ENCODE data around the gene NXPH3.
"Not testable (repeated sequence)": the region's sequence is repeated elsewhere in the genome, so short reads cannot be mapped to it uniquely, and the experiment has no call there.

NXPH3 gene

DNA sequence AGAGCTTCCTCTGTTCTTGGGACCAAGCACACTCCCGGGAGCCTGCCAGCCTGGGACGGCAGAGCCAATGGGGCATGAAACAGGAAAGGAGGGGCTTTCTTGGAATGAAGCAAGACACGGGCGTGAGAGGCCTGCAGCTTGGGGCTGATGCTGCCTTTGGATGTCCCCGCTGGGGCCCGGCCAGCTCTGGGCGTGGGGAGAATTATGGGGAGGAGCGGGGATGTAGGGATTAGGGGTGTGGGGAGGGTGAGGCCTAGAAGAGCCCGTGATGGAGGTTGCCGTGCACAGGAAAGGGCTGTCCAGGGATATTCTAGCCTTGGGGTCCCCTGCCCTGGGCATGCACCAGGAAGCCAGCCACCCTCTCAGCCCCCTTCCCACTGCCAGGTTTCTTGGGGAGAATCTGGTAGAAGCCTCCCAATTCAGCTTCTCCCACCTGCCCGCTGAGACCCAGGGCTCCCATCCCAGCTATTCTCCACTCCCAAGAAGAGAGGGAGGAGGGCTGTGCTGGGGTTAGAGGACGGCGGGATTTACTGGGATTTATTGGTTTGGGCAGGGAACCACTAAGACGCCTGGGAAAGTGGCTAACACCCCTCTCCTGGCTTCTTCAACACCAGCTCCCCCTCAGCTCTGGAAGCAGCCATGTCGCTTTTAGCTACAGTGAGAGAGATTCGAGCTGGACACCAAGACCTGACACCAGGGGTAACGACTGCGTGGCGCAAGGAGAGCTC, 20.0 kb upstream of the NXPH3 start:
- DNase-seq, result no peak

DNA sequence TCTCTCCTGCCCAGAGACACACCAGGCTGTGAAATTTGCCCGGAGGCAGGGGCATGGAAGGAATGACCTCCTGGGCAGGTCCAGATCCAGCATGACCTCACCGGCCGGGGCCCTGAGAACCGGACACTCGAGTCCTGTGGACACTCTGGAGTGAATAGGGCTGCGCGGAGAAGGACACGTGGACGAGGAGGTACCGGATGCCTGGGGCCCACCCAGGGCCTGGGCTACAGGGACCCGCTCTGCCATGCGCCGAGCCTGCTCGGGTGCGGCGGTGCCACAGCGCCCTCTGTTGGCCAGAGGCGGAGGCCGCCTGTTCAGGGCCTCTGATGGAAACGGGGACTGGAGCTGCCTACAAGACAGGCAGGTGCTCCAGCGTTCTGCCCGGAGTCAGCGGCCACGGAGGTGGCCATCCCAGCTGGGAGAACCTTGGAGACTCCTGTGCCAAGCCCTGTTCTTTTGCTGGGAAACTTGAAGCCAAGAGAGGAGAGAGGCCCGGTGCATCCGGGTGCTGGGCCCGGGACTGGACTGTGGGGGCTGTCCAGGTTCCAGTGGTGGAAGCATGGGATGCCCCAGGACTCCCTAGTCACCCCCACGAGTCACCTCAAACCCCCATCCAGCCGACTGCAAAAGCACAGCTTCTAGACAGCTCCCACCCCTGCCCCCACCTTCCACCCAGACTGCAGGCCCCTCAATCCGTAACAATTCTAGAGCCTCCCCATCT, 19.3 kb upstream of the NXPH3 start:
- DNase-seq, result peak; percentile 77

GRCh38 chr17:49557312-49558024, 18.2 kb upstream of the NXPH3 start:
- DNase-seq, result peak; percentile 80

GRCh38 chr17:49564638-49565037, 11.0 kb upstream of the NXPH3 start:
- DNase-seq, result no peak

- peak; percentile 86 for DNase-seq
Measured at GRCh38 chr17:49565948-49566491, 9.7 kb upstream of the NXPH3 start.

DNA sequence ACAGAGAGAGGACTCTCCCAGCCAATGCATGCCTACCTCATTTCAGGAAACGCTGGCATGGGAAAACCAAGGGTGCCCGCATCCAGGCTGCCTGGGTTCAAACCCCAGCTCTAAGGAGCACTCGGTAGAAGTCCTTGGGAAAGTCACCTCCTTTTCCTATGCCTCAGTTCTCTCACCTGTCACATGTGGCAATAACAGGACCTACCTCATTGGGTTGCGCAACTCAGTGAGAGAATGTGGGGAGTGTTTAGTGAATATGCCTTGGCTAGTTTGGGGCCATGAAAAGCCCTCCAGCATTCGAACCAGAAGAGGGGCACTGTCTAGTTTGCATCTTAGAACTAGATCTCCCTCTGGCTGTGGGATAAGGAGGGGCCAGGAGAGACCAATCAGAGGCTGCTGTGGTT, 9.0 kb upstream of the NXPH3 start:
- DNase-seq, result no peak

DNA sequence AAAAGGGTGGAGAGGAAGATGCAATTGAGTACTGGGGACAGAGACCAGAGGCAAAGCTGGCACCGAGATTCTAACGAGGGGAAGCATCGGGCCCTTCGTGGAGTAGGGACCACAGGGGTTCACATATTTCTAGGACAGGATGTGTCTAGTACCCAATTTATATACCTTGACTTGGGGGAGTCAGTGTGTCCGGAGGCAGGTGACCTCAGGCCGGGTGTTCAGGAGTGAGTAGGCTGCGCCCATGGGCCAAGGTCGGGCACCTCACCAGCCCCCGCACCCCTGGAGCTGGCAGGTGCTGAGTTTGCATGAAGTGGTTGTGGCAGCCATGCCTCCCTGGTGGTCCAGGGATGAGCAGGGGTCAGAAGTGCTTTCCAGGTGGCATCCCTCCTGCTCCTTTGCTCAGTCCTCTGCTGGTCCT, 8.6 kb upstream of the NXPH3 start:
- no peak for DNase-seq

DNA sequence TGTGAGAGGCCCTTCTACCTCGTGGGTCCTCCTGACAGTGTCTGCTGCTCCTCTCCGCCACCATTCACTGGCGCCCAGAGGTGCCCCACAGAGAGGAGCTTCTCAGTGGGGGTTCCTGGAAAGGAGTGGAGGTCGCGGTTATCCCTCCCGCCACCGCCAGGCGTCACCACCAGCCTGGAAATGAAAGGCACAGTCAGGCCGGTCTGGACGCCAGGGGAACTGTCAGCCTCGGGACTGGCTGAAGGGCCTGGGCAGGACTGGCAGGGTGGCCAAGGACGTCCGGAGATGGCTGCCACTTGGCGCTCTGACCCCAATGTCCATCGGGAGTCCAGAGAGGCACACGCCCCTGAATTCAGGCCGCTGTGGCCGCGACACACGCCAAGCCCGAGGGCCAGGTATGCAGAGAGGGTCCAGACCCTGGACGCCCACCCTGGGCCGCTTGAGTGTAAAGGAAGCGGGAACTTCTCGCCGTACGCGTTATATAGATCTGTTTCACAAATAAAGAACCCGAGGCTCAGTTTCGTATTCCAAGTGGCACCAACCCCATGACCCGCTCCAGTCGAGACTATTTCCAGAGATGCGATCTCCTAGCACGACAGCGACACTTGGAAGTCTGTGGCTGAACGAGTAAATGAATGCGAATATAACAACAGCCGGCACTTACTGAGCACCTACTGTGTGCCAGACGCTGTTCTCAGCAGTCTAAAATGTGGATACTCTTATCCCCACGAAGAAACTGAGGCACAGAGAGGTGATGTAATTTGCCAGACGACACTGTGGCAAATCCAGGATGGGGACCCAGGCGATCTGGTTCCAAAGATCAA, 7.6 kb upstream of the NXPH3 start:
- peak; percentile 73 for DNase-seq

GRCh38 chr17:49568695-49569047, 7.0 kb upstream of the NXPH3 start:
- not testable (repeated sequence) for DNase-seq

DNA sequence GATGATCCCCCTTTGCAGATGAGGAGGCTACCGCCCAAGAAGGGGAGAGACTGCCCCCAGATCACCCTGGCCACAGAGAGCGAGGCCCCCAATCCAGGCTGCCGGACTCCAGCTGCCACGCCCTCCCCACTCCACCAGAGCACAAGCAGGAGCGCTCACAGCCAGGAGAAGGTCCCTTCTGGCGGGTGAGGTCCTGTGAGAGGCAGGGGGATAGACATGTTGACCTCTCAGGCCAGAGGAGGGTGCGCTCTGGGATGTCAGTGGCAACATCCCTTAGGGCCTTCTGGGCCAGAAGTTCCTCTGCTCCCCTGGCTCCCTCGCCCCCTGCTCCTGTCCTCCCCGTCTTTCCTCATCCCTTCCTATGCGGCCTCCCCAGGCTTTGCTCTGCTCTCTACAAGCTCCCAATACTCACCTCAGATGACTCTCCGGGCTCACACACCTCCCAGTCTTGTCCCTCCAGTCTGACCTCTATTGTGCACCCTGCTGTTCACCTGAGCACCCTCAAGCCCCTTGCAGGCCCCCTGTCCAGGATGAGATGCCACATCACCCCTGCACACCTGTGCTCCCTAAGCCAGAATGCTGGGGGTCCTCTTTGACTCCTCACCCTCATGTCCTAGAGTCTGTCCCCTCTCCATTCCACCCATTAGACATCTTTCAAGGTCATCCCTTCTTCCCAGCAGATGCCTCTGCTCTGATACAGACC, 5.0 kb upstream of the NXPH3 start:
- no peak for DNase-seq

DNA sequence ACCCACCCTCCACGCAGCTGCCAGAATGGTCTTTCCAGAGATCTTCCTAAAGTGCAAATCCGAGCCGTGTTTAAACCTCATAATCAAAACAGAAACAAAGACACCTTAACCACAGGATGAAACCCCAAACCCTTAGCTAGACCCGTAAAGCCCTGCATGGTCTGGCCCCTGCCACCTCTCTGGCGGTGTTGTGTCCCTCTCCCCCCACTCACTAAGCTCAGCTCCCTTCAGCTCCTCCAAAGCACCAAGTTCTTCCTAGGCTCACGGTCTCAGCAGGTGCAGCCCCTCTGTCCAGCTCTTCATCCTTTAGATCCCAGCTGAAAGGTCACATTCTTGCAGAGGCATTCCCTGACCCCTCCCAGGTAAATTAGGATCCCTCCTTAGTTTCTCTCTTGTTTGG, 4.4 kb upstream of the NXPH3 start:
- DNase-seq, result no peak

DNA sequence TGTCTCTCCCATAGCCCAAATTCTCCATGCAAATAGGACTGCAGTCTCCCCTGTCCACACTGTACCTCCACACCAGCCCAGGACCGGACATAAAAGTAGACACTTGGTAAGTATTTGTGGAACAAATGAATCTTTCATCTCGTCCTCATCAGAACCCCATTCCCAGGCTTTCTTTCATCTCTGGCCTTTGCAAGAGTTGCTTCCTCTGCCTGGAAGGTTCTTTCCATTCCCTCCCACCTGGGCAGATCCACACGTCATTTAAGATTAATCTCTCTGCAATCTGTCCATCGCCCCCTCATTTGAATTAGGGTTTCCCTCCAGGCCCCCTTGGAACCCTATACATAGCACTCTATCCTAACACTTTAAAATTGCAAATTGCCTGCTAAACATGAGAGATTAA, 3.9 kb upstream of the NXPH3 start:
- DNase-seq, result no peak

DNA sequence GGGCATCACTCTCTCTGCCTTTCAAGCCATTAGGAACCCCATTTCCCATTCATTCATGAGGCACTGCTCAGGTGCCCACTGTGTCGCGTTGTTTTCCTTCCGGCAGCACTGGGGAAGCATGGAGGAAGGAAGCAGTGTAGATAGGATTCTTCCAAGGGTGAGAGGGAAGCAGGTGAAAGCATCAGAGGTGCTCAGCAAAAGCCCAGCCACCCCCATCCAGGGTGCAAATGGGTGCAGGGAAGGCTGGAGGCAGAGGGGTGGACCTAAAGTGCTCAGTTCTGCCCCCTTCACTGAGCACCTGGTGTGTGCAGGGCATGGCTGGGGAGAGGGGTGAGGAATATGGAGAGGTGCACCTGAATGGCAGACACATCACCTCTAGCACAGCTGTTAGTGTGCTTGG, 3.4 kb upstream of the NXPH3 start:
- DNase-seq, result no peak

DNA sequence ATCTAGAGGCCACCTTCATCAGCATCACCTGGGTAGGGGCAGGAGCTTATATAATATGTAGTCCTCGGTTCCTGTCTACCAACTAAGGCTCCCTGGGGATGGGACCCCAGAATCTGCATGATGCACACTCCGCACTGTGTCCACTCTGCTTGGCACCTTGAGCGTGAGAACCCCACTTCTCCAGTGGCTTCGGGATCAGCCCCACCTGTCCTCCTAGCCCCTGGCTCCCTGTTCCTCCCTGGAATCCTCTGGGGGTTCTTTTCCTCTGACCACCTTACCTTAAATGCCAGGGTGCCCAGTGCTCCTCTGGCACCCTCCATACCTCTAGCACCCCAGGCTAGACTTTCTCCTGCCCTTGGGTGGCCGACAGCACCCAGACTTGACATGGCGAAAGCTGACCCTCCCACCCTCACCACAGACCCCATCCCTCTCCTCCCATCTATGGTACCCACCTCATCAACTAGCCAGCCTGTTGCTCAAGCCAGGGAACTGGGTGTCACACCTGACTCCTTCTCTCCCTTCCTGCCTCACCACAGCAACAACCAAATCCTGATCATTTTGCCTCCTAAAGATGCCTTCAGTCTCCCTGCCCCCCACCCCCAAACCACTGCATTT, 2.8 kb upstream of the NXPH3 start:
- DNase-seq, result no peak

DNA sequence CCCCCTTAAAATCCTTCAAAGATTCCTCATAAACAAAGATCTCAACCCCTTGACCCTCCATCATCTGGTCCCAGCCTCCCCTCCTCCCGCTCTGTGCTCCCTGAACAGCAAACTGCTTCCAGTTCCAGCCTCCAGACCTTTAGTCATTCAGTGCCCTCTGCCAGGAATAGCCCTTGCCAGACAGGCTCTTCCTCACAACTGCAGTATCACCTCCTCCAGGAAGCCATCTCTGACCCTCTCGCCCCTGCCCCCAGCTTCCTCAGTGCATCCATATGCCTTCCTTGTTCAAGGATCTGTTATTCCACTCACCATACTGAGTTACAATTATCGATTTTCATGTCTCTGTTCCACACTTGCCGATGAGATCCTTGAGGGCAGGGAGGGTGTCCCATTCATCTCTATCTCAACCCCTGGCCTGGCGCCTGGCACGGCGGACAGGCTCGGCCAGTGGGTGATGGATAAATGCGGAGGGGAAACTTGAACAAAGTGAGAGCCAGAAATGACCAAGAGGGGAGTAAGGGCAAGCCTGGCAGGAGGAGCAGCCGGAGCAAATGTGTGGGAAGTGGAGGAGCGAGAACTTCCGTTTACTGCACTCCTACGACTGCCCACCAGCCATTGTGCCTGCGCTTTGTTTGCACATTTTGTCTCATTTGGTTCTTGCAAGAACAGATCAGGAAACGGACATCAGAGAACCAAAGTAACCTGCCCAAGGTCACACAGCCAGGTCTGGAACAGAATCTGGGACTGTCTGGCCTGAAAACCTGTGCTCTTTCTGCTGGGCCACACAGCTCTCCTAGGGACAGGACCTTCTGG, 2.0 kb upstream of the NXPH3 start:
- DNase-seq, result no peak

GRCh38 chr17:49574323-49574781, 1.3 kb upstream of the NXPH3 start:
- DNase-seq, result no peak

- no peak for DNase-seq
Measured at GRCh38 chr17:49574945-49575678, 559 bp upstream of the NXPH3 start.

- DNase-seq, result peak; percentile 25
Measured at GRCh38 chr17:49576088-49576916, 631 bp downstream of the NXPH3 start.

Measured in NCI-H510A treated with DMSO at 0.1 percent for 48 hours (cell line).